ENCODE measurements around the gene PAK5.

PAK5 gene

DNA sequence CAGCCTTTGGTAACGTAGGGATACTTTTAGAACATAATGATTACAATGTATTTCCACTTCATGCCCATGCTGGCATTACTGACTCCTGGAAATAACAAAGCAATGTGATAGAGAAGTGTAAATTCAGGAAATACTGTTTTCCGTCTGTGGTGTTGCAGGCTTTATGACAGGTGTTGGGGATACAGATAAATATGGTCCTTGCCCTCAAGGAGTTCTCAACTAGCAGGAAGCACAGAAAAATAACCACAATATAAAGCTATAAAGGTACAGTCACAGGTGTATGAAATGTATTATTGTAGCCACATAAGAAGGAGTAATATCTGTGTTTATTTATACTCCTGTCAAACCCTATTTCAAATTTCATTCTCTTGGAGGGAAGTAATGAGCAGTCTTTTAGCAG, 337.4 kb downstream of the PAK5 start:
- no peak for DNase-seq (ENCODE audit: low read depth in 2 of 3, low spot score in 1 of 3)

DNA sequence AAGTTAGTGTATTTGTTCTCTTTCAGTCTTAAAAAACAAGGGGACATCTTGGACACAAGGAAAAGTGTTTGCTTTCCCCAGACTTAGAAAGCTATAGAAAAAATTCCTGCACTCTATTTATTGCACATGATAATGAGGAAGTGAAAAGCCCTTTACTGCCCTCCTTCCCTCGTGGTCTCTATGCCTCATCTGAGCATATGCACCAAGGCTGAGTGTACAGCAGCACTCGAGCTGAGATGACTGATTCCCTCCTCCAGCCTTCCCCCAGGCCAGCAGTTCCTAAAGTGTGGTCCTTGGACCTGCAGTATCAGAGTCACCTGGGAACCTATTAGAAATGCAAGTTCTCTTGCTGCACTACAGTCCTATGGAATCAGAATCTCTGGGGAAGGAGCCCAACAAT, 338.8 kb downstream of the PAK5 start:
- no peak for DNase-seq (ENCODE audit: low read depth in 2 of 3, low spot score in 1 of 3)

DNA sequence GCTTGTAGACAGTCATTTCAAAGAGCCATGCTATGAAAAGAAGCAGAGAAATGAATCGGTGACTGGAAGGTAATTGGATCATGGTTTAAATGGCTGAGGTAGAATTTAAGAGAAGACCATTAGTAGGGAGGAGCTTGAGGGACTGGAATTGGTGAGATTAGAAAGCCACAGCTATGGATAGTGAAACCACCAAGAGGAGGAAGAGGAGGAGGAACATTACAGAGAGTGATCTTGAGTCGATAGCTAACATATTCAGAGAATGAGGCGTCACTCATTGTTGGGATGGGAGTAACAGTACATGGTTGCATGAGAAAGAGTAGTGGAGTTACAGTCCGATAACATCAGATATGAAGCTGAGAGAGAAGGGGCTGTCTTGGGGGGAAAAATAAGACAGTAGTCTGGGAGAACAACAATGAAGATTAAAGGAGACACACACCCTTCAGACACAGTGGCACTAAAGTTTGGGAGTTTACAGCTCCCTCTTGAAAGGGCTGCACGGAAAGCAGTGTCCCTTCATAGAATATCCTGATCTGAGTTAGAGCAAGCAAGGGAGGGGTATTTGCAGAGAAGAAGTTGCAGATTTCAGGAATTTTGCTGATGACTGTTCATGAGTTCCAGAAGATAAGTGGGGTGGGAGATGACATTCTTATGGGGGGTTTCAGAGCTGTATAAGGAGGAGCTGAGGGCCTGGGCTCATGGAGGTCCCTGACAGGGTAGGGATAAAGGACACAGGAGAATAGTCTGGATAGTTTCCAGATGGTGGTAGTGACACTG, 339.6 kb downstream of the PAK5 start:
- DNase-seq (ENCODE audit: low read depth in 2 of 3, low spot score in 1 of 3): no peak

DNA sequence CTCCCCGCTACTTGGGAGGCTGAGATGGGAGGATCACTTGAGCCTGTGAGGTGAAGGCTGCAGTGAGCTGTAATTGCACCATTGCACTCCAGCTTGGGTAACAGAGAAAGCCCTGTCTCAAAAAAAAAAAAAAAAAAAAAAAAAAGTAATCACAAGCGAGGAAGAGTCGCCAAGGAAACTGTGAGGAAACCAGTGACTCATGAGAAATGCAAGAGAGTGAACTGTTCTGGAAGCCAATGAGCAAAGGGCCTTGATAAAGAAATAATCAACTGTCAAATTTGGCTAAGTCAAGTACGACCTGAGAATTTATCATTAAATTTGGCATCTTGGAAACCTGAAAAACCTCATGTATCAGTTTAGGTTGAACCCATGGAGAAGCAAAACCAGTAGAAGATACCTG, 340.6 kb downstream of the PAK5 start:
- DNase-seq (ENCODE audit: low read depth in 2 of 3, low spot score in 1 of 3): no peak

DNA sequence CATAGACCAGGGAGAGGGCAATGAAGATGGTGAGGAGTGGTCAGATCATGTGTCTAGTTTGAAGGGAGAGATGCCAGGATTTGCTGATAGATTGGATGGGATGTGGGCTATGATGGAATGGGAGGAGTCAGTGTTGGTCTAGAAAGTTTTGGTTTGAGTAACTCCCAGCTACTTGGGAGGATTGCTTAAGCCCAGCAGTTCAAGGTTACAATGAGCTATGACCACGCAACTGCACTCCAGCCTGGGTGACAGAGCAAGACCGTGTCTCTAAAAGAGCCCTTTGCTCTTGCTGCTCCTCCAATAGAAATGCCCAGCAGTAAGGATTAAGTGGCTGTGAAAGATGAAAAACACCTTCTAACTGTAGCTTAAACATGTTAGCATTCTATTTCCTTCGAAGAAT, 342.7 kb downstream of the PAK5 start:
- DNase-seq (ENCODE audit: low read depth in 2 of 3, low spot score in 1 of 3): no peak

DNA sequence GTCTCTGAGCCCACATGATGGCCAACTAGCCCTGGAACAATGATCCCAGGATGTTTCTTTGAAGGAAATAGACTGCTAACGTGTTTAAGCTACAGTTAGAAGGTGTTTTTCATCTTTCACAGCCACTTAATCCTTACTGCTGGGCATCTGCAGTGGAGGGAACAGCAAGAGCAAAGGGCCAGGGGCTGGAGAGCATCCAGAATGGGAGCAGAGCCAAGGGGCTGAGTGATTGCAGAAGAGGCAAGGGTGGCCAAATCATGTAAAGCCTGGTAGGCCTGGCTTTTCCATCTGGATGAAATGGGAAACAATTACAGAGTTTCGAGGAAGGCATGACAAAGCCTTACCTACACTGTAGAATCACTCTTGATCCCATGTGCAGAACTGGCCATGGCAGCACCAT, 343.2 kb downstream of the PAK5 start:
- no peak for DNase-seq (ENCODE audit: low read depth in 2 of 3, low spot score in 1 of 3)

DNA sequence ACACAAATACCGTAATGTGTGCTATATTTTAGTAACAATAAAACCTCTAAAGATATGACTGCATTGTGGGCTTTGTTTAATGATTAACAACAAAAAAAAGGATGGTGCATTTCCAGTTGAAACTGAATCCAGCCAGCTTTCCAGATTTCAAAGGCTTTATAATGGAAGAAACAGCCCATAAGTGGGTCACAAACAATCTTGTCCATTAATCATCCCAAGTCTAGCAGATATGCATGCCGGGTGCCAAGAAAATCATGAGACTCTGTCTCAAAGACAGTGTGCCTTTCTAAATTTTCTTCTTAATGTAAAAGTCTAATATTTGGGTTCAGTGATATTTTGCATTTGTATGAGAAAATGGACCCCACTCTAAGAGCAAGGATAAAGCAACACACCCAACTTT, 345.1 kb downstream of the PAK5 start:
- DNase-seq (ENCODE audit: low read depth in 2 of 3, low spot score in 1 of 3): no peak

DNA sequence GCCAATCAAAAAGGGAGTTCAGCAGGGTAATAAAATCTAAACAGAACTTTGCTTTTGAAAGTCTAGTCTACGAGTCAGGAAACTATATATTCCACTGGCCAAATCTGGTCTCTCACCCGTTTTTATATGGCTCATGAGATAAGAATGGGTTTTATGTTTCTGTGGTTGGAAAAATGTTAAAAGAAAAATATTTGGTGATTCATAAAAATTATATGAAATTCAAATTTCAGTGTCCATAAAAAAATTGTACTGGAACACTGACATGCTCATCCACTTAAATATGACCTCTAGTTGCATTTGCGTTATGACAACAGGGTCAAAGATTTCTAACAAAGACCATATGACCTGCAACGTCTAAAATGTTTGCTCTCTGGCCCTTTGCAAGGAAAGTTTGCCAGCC, 346.8 kb downstream of the PAK5 start:
- DNase-seq (ENCODE audit: low read depth in 2 of 3, low spot score in 1 of 3): no peak

DNA sequence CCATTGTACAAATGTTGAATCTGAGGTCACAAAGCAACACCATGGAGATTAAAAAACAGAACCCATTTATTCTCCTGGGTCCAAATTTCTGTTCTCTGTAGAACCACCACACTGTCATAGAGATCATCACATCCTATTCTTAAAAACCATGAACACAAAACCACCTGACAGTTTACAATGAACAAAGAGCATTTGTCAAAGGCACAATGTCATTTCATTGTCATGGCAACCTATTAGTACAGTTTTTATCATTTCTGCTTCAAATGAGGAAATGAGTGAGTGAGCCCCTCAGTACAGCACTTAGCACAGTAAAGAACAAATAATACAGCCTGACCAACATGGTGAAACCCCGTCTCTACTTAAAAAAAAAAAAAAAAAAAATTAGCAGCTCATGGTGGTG, 347.6 kb downstream of the PAK5 start:
- DNase-seq (ENCODE audit: low read depth in 2 of 3, low spot score in 1 of 3): no peak

DNA sequence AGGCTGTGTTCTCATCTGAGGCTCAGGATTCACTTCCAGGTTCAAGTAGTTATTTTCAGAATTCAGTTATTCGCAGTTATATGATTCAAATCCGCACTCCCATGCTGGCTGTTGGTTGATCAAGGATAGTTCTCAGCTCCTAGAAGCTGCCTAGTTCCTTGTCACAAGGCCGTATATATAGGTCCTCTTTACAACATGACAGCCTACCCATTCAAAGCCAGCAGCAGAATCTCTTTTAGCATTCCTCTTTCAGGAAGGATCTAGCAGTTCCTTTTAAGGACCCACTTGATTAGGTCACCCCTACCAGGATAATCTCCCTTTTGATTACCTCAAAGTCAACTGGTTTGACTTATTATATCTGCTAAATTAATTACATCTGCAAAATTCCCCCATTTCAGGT, 348.2 kb downstream of the PAK5 start:
- no peak for DNase-seq (ENCODE audit: low read depth in 2 of 3, low spot score in 1 of 3)

DNA sequence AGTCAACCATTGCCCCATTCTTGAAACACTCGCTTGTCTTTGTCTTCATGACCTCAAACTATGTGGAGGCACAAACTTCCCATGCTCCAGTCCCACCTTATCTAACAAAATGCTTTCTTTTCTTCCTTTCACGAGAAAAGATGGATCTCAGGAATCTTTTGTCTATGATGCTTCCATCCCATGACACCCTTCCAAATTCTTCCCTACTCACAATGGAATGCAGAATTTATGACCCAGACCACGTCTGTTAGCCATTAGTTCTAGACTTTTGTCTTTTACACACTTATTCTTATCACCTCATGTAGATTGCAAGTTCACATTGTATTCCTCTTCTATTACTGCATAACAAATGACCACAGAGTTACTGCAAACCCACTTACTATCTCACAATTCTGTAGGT, 348.7 kb downstream of the PAK5 start:
- no peak for DNase-seq (ENCODE audit: low read depth in 2 of 3, low spot score in 1 of 3)

DNA sequence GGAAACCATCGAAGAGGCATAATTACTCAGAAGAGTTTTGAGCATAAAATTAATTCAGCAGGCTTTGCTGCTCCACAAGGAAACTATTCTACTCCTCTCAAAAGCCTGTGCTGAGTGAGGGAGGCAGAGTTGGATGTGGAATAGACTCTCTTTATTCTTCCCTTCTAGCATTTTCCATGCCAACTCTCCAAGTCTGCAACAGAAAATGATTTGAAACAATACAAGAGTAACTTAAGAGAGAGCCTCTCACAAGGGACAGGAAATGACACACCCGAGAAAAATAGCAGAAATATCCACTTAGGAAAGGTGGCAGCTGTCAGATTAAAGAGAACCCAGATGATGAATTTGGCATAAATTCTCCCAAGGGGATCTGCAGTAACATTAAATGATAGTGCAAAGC, 350.8 kb downstream of the PAK5 start:
- DNase-seq (ENCODE audit: low read depth in 2 of 3, low spot score in 1 of 3): no peak

Measured in stimulated activated CD4-positive, alpha-beta T cell treated with anti-CD3 and anti-CD28 coated beads, Interleukin-12 subunit alpha, Interleukin-12 subunit beta, amount 100 ng/mL, for 48 hours (primary cell).